Skin epidermis (tissue), 12 donors: ENCODE data around the gene HLA-DMB.

Experiments used
- H3K27ac ChIP-seq, 21 experiments: fragments of 200-600 bp; sonication (generic) in 11 of 21; one replicate each; pipeline ENCODE4 v1.5.0; 2020; ENCODE audit warnings: mild to moderate bottlenecking in 3 of 21, inconsistent platforms in 2 of 21, moderate library complexity in 2 of 21
- H3K4me3 ChIP-seq, 7 experiments: fragments of 200-600 bp; sonication (generic) in 2 of 7; one replicate each; pipeline ENCODE4 v1.5.0; 2020; ENCODE audit warnings: inconsistent platforms in 2 of 7, mild to moderate bottlenecking in 2 of 7, moderate library complexity in 1 of 7

Gene HLA-DMB

DNA sequence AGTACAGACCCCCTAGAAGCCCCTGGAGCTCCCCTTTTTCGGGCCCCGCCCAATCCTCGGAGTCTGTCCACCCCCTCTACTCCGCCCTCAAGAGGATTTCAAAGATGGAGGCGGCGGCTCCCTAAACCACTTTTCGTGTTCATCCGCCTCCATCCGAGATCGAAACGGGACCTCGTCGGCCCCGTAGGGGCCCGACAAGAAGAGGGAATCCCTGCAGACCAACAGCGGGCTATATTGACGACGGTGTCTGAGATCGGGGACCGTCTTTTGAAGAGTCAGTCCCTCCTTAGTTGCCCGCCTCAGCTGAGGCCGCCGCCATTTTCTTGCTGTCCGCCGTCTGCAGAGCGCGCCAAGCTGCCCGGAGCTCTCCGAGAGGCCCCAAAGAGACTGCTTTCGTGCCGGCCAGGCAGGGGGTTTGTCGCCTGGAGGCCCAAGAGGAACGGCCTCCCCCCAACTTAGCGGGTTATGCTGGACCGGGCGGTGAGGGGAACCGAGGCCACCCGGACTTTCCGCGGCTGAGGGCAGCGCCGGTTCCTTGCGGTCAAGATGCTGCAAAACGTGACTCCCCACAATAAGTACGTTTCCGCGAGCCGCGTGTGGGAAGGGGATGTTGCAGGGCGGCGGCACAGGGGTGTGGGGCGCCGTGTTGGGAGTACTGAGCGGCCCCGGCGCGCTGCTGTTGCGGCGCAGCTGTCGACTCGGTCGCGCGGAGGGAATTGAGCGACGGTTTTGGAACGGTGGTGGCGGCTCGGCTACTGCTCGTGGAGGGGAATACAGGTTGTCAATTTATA, 31.7 kb upstream of the HLA-DMB start:
- Histone ChIP-seq H3K4me3 (peak overlapping the region; percentile 47 to 98 (median 90)), H3K27ac (peak overlapping the region; percentile 0 to 100 (median 97))

DNA sequence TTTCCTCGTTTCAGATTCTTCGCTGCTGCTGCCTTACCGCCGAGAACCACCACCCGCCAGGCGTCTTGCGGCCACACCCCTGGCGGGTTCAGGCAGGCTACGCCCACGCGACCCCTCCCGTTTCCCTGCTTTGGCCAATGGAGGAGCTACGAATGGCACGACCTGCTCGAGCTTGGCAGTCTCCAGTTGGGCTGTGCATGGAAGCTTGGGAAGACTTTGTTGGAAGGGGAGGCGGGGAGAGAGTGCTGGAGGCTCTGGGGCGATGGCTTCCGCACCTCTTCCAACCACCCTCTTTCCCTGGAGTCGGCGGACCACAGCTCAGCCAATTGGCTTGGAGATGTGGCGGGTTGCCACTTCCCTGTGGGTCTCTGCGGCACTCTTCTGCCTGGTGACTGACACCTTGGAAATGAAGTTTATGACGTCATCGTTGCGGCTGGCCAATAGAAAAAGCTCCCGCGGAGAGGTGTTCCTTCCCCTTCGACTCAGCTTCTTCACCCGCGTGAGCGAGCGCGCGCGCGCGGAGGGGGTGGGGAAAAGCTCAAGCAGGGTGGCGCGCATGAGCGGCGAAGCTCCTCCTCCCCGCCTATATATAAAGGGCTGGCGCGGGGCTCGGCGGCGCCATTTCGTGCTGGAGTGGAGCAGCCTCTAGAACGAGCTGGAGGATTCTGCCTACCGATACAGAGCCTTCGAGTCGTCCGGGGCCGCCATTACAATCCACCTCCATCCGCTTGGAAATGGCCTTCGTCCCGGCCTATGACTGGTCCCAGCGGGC, 30.9 kb upstream of the HLA-DMB start:
- Histone ChIP-seq H3K27ac (peak overlapping the region in 20 of 21 experiments; percentile 97 to 100 (median 100)), H3K4me3 (peak overlapping the region; percentile 47 to 98 (median 90))

DNA sequence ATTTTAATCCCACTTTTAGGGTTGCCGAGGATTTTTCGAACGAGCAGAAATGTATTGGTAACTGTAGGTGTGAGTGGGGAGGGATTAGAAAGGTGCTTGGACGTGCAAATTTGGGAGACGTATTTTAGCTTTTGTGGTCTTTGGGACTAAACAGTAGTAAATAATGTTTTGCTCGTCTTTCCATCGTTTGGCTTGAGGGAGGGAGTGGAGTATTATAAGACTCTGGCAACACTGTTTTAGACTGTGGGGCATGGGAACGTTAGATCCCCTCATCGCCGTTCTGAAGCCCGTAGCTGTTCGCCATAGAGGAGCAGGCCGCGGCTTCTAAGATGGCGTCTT, 30.4 kb upstream of the HLA-DMB start:
- H3K27ac ChIP-seq: peak overlapping the region; percentile 97 to 100 (median 100)

DNA sequence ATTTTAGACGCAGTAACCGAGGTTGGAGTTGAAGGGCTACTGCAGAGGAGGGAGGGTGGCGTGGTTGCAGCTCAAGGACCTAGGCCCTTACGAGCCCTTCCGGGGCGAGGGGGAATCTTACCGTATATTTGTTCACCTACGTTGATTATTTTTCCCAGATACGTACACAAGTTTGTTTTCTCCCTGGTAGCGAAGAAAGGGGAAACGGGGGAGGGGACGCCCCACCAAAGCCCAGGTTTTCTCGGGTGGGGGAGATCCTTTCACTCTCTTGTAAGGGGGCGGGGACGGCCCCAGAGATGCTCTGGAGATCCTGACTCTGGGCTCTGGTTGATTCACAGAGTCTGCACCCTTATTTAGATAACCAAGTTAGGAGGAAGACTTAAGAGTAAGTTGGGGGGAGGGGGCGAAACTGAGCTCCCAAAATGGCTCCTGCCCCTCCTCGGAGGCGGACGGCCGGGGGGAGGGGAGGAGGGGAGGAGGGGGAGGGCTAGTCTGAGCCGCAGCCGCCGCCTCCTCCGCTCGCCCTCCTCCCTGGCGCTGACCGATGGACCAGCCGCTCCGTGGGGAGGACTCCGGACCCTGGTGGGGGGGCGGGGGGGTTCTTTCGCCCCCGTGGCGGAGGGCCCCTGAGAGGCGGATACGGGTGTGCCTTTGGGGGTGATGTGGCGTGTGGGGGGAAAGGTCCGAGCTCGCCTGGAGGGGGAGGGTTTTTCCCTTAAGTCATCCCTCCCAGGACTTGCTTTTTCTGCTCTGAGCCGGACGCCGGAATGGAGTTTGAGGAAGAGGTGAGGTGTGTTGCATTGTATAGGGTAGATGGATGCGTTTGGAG, 29.8 kb upstream of the HLA-DMB start:
- peak overlapping the region; percentile 97 to 100 (median 100) for H3K27ac ChIP-seq
- peak overlapping the region; percentile 47 to 98 (median 90) for H3K4me3 ChIP-seq

More for the DNA sequence above, 30.4 kb upstream of the HLA-DMB start:
- H3K4me3 ChIP-seq: peak overlapping the region; percentile 47 to 98 (median 90)

DNA sequence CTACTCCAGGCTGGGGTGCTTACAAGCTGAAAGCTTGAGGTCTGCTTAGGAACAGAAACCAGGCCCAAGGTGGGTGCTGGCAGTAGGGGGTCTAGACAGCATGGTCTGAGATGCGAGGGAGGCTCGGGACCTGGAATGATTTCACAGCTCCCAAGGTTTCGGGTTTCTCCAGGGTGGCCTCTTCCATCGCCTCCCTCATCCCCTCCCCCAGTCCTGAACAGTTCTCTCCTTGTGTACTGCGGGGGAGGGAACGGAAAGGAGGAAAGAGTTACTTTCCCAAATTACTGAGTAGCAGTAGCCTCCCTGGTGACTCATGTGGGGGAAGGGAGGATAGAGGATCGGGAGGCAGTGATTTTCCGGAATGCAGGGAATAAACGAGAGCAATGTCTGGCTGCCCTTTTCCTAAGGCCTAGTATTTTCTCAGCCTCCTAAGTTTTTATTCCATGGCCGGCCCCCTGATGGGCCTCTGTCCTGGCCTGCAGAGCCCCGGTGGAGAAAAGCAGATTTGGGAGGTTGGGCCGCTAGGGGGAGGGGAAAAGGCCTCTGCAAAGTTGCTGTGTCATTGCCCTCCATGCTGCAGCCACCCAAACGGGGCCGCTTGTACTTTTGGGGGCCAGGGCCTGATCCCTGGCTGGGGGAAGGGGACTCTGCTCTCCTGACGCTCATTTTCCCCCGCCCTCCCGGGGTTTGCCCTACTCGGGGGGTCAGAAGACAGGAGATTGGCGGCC, 29.0 kb upstream of the HLA-DMB start:
- peak overlapping the region; percentile 47 to 98 (median 90) for H3K4me3 ChIP-seq
- peak overlapping the region; percentile 97 to 100 (median 100) for H3K27ac ChIP-seq

DNA sequence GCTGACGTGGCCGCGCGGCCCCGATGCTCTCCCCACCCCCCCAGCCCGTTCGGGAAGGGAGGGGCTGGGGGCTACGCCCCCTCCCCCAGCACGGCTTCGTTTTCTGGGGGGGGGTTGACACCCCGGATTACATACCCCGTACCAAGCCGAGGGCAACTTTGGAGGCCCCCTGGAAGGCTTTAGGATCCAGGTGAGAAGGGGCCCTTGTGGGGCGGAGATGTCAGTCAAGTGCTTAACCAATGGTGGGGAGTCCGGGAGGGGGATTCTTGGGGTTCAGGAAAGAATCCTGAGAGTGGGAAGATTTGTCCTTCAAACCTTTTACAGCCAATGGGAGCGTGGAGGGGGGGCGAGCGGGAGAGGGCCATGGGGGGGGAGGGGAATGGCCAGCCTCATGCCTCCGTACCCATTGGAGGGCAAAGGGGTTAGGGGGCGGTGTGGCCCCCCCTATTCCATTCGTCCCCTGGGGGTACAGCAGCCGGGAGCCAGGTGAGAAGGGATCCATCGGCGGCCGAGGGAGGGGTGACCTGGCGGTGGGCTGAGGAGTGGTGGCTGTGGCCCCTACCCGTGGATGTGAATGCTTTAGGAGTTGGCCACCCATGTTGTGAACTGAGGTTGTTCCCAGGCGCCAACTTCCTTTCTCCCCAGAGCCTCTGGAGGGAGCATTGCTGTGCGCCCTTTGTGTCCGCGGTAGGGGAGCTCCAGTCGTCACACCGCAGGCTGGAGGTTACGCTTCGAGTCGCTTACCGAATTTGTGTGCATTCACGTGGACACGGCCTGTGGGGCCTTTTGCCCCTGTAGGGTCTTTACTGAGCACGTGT, 28.2 kb upstream of the HLA-DMB start:
- peak overlapping the region; percentile 97 to 100 (median 100) for H3K27ac ChIP-seq
- peak overlapping the region; percentile 47 to 98 (median 90) for H3K4me3 ChIP-seq

DNA sequence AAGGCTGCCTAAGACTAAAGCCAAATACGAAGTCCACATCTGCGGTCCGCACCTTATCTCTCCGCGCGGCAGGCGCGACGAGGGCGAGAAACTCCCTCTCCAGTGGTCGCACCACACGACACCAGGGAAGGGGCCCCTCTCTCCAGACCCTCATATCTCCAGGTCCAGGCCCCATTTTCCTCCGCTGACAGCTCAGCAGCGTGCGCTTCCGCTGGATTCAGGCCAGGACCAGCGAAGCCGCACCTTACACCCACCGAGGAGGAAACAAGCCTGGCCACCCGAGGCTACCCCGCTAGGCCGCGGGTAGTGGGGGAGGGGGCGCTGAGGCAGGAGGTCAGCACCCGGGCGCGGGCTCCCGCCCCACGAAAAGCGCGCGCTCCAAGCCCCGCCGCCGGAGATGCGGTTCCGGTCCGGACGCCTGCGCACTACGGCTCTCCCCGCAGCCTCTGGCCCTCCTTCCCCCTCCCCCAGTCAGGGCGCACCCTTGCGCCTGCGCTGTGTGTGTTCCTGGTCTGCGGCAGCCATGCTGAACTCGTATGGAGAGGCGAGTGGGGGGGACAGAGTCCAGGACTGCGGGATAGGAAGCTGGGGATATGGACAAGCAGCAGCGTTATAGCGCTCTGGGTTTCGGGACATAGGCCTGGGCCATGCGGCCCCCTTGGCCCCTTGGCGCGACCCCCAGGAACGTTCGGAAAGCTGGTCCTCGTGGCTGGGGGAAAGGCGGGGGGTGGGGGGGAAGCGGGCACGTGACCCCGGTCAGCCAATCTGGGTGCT, 27.5 kb upstream of the HLA-DMB start, which contains the start of gene BRD2:
Gene BRD2, plus strand, starts transcription at position 502 of the 774 bp plus-strand sequence. CDS start 4,305 bp downstream, outside the sequence.
- Histone ChIP-seq H3K4me3 (peak within 1 kb of the TSS; percentile 47 to 98 (median 90)), H3K27ac (peak within 1 kb of the TSS; percentile 97 to 100 (median 100))

DNA sequence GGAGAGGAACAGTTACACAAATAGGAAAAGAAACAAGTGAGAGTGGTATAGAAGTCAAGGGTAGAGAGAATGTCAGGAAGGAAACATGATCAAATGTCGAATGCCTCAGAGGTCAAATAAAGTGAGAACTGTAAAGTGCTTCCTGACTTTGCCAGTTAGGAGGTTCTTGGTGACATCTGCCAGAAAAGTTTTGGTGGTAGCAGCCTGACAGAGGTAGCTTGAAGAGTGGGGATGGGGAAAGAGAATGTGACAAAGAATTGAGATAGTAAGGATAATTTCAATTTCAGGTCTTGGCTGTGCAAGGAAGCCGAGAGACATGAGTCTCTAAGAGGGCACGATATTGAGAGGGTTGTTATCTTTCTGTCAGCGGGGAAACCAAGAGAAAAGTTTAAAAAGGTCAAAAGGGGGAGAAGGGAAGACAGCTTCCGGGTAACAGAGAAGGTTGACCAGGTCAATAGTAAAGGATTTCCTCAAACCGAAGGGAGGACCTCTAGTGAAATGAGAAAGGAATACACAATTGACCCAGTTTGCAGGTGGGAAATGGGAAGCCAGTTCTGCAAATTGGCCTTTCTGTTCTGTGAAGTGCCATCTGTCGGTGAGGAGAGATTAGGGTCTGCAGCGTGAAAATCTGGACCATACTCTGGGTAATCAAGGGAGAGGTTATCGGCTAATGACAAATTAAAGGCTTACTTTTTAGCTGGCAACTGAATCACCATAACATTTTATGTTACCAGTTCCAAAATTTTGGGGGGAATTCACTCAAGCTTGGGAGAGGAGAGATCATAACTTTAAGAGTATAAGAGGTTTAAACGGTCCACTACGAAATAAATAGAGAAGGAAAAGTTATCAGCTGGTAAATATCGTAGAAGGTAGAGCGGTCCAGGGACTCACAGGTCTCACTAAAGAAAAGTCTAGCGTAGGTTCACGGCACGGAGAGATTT, 26.6 kb upstream of the HLA-DMB start:
- peak overlapping the region; percentile 47 to 98 (median 90) for H3K4me3 ChIP-seq
- H3K27ac ChIP-seq: peak overlapping the region; percentile 97 to 100 (median 100)

DNA sequence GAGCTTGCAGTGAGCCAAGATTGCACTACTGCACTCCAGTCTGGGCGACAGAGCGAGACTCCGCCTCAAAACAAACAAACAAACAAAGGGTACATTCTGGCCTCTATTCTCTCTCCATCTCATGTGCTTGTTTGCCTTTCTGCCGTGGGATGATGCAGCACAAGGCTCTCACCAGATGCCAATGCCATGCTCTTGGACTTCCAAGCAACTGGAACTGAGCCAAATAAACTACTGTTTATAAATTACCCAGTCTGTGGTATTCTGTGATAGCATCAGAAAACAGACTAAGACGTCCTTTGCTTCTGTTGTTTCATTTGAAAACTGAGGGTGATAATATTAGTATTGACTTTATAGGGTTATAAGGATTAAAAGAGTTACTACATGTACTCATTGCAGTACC, 23.9 kb upstream of the HLA-DMB start:
- no peak overlapping the region for H3K27ac ChIP-seq
- no peak overlapping the region for H3K4me3 ChIP-seq

DNA sequence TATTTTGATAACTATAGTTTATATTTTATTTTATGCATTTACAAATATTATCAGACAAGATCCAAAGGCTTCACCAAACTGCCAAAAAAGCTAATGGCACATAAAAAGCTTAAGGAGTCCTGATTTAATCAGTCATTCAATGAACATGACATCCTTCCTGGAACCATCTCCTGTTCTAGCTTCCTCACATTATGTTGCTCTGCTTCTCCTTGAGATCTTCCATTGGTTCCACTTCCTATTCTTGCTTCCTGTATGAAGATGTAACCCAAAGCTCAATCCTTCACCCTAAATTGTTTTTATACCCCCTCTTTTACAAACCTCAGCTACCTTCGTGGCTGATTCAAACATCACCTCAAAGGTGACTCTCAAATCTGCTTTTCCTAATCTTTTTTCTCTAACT, 23.0 kb upstream of the HLA-DMB start:
- Histone ChIP-seq H3K27ac (no peak overlapping the region), H3K4me3 (no peak overlapping the region)

DNA sequence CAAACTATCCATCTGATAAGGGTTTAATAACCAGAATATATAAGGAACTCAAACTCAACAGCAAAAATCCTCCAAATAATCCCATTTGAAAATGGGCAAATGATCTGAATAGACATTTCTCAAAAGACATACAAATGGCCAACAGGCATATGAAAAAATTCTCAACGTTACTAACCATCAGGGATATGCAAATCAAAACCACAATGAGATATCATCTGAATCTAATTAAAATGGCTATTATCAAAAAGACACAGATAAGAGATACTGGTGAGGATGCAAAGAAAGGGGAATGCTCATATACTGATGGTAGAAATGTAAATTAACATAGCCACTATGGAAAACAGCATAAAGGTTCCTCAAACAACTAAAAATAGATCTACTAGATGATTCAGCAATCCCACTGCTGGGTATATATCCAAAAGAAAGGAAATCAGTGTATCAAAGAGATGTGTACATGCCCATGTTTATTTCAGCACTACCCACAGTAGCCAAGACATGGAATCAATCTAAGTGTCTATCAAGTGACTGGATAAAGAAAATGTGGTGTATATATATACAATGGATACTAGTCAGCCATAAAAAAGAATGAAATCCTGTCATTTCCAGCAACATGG, 21.5 kb upstream of the HLA-DMB start:
- no peak overlapping the region for H3K4me3 ChIP-seq
- no peak overlapping the region for H3K27ac ChIP-seq

DNA sequence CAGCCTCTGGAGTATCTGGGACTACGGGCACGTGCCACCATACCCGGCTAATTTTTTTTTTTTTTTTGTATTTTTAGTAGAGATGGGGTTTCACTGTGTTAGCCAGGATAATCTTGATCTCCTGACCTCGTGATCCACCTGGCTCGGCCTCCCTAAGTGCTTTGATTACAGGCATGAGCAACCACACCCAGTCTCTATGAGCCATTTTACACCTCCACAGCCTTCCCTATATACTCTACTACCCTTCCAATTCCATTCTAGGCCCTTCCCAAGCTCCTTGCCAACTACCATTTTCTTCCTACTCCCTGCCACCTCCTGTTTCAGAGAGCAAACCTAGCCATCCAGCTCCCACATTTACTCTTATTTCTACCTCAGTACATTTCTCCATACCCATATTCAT, 19.7 kb upstream of the HLA-DMB start:
- H3K4me3 ChIP-seq: no peak overlapping the region
- no peak overlapping the region for H3K27ac ChIP-seq

DNA sequence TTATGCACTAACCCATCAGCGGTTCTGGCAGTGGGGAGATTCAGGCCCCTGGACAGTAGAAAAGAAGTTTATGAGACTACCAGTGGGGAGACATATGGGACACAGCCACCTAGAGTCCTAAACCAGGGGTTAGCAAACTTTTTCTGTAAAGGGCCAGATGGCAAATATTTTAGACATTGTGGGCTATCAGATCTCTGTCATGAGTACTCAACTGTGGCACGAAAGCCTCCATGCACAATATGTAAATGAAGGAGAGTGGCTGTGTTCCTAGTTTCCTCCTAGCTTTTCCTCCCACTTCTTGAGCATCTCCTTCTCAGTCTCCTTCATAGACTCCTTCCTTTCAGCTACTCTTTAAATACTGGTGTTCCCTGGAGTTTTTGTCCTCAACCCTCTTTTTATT, 15.3 kb upstream of the HLA-DMB start:
- no peak overlapping the region for H3K4me3 ChIP-seq
- H3K27ac ChIP-seq: no peak overlapping the region

DNA sequence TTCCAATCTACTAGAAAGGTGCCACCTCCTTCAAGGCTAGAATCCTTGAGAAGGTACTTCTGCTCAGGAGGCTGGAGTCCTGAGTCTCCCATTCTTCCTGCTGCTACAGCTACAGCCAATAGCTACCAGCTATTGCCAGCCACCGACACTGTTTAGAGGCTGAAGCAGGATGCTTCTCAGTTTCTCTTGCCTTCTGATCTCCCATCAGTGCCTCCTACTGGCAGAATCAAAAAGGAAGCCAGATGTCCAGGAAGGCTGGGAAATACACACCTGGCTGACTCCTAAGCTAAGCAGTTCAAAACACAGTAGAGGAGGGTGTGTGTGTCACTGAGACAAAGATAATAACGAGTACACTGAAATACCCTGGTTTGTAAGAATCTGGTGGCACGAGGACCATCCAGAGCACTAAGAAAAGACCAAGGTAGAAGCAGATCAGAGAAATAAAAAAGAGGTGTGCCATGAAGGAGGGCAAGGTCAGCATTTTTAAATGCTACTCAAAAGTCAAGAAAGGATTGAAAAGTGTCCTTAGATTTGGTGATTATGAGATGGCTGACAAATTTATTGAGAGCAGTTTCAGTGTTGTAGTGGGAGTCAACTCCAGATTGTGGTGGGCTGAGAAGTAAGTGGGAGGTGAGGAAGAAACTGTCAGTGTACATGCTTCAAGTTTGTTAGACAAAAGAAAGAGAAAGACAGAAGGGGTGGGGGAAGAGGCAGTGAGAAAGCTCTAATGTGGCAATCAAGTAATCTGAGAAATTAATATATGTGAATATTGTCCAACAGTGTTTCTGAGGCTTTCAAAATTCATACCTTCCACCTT, 14.4 kb upstream of the HLA-DMB start:
- Histone ChIP-seq H3K4me3 (no peak overlapping the region), H3K27ac (no peak overlapping the region)

DNA sequence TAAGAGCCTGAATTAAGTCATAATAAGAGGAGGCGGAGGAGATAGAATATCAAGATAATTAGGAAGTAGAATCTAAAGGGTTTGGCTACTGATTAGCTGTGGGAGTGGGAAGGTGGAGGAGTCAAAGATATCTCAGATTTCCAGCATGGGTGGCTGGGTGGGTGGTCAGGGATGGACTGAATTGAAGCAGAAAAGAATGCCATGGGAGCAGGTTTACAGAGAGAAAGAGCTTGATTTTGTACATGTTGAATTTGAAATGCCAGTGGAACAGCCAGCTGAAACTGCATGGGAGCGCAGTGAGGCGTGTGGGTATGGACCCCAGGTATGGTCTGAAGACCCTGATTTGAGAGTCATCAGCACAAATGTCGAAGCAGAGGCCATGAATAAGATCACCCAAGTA, 13.4 kb upstream of the HLA-DMB start:
- peak overlapping the region in 1 of 21 experiments; percentile 84 for H3K27ac ChIP-seq
- H3K4me3 ChIP-seq: no peak overlapping the region
